ENCODE results near the gene CHST5.

Gene CHST5

DNA sequence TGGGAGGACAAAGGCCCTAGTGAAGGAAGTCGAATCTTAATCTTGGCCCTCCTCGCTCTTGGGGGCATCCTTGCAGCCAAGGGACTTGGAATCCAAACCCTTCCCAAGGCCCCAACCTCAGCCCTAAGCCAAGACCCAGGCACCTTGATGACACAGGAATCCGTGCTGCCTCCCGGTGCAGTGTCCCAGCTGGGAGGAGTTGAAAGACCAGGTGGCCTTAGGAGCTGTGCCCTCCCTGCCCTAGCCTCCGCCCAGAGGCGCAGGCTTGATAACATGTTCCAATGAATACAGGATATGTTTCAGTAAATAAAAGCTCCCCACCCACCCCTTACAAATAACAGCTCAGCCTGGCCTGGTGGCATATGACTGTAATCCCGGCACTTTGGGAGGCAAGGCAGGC, at the start of gene CHST5:
CHST5 (minus strand) TSS at position 208 of the 400 bp plus-strand sequence. CDS start 5,724 bp downstream, outside the sequence.
- H3K27me3 ChIP-seq (ENCODE audit: control insufficient read depth, insufficient read depth, low read length): no peaks in the 10 kb centered on the region
- H3K27ac ChIP-seq (ENCODE audit: low read depth, low read length): no peak within 1 kb of the TSS
- no peak within 1 kb of the TSS for H3K4me3 ChIP-seq (ENCODE audit: low read depth, low read length)
- H3K4me1 ChIP-seq (ENCODE audit: control insufficient read depth, insufficient read depth, low read length): peaks cover 12% of the 10 kb centered on the region; the same call in 1 of the 2 replicates
- no peaks in the 10 kb centered on the region for H3K9me3 ChIP-seq (ENCODE audit: control insufficient read depth, insufficient read depth, low read depth, low read length)
- no peak within 1 kb of the TSS for H3K9ac ChIP-seq (ENCODE audit: low read length)
- H3K36me3 ChIP-seq (ENCODE audit: control insufficient read depth, insufficient read depth, low read length): no peaks in the 10 kb centered on the region

DNA sequence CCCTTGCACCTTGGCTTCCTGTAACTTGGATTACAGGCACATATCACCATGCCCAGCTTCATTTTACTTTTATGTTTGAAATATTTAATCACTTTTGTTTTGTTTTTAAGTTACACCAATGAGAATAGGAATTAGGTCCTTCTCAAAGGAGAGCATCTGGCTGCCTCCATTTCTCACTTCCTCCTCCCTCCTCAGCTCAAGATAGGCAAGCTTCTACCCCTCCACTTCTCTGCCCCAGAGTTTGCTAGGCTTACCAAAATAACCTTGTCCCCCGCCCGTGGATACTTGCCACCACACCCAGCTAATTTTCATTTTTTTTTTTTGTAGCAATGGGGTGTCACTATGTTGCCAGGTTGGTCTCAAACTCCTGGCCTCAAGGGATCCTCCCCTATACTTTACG, 48.2 kb upstream of the CHST5 start:
- Histone ChIP-seq H3K4me1 (ENCODE audit: control insufficient read depth, insufficient read depth, low read length) (no peaks in the 10 kb centered on the region), H3K4me3 (ENCODE audit: low read depth, low read length) (no peak overlapping the region), H3K9me3 (ENCODE audit: control insufficient read depth, insufficient read depth, low read depth, low read length) (no peaks in the 10 kb centered on the region), H3K27me3 (ENCODE audit: control insufficient read depth, insufficient read depth, low read length) (no peaks in the 10 kb centered on the region), H3K36me3 (ENCODE audit: control insufficient read depth, insufficient read depth, low read length) (peaks cover 5% of the 10 kb centered on the region), H3K27ac (ENCODE audit: low read depth, low read length) (no peak overlapping the region), H3K9ac (ENCODE audit: low read length) (no peak overlapping the region)

DNA sequence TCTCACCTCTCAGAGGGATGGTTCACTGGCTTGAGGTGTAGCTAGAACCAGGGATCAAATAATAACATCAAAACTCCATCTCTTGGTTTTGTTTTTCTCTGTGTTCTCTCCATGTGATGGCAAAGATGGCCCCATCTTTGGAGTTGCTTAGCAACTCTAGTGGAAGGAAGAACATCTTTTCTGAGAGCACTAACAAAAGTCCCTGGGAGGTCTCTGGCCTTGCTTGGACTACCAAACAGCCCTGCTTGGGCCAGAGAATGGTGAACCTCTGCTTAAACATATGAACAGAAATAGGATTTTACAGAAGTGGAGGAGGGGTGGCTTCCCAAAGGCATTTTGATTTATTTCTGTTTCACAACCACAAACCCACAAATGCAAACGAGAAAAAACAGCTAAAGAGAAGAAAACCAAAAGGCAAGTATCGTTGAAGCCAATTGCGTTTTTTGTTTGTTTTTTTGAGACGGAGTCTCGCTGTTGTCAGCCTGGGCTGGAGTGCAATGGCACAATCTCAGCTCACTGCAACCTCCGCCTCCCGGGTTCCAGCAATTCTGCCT, 43.5 kb upstream of the CHST5 start:
- Histone ChIP-seq H3K4me1 (ENCODE audit: control insufficient read depth, insufficient read depth, low read length) (peaks cover 13% of the 10 kb centered on the region), H3K9me3 (ENCODE audit: control insufficient read depth, insufficient read depth, low read depth, low read length) (no peaks in the 10 kb centered on the region), H3K27ac (ENCODE audit: low read depth, low read length) (no peak overlapping the region), H3K9ac (ENCODE audit: low read length) (no peak overlapping the region), H3K36me3 (ENCODE audit: control insufficient read depth, insufficient read depth, low read length) (peaks cover 46% of the 10 kb centered on the region), H3K27me3 (ENCODE audit: control insufficient read depth, insufficient read depth, low read length) (no peaks in the 10 kb centered on the region), H3K4me3 (ENCODE audit: low read depth, low read length) (no peak overlapping the region)

DNA sequence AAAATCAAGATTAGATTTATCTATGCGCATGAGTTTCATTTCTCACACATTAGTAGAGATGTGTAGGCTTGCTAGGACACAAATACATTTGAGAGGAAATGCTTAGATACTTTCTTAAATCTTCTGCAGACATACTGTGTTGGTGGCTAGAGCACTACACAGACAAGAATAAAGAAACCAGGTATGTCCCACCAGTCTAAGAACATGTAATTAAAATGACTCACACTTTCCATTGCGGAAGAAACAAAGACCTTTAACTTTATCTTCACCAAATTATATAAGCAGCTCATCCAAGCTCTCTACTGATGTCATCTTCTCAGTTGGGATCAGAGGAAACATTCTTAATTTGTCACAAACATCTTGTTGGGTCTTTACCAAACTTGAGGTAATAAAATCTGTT, 42.8 kb upstream of the CHST5 start:
- no peak overlapping the region for H3K4me3 ChIP-seq (ENCODE audit: low read depth, low read length)
- H3K27ac ChIP-seq (ENCODE audit: low read depth, low read length): no peak overlapping the region; the same call in 1 of the 2 replicates
- H3K9me3 ChIP-seq (ENCODE audit: control insufficient read depth, insufficient read depth, low read depth, low read length): no peaks in the 10 kb centered on the region
- peaks cover 52% of the 10 kb centered on the region for H3K36me3 ChIP-seq (ENCODE audit: control insufficient read depth, insufficient read depth, low read length)
- no peak overlapping the region for H3K9ac ChIP-seq (ENCODE audit: low read length)
- no peaks in the 10 kb centered on the region for H3K27me3 ChIP-seq (ENCODE audit: control insufficient read depth, insufficient read depth, low read length)
- peaks cover 13% of the 10 kb centered on the region for H3K4me1 ChIP-seq (ENCODE audit: control insufficient read depth, insufficient read depth, low read length)

DNA sequence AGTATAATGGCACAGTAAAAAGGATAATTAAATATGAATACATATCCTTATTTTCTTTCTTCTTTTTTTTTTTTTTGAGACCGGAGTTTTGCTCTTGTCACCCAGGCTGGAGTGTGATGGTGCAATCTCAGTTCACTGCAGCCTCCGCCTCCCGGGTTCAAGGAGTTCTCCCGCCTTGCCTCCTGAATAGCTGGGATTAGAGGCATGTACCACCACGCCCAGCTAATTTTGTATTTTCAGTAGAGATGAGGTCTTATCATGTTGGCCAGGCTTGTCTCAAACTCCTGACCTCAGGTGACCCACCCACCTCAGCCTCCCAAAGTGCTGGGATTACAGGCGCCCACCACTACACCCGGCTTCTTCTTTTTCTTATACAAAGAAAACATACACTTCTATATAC, 42.3 kb upstream of the CHST5 start:
- H3K4me3 ChIP-seq (ENCODE audit: low read depth, low read length): no peak overlapping the region
- peaks cover 58% of the 10 kb centered on the region for H3K36me3 ChIP-seq (ENCODE audit: control insufficient read depth, insufficient read depth, low read length)
- peaks cover 13% of the 10 kb centered on the region for H3K4me1 ChIP-seq (ENCODE audit: control insufficient read depth, insufficient read depth, low read length)
- H3K27me3 ChIP-seq (ENCODE audit: control insufficient read depth, insufficient read depth, low read length): no peaks in the 10 kb centered on the region
- no peak overlapping the region for H3K9ac ChIP-seq (ENCODE audit: low read length)
- H3K27ac ChIP-seq (ENCODE audit: low read depth, low read length): no peak overlapping the region
- no peaks in the 10 kb centered on the region for H3K9me3 ChIP-seq (ENCODE audit: control insufficient read depth, insufficient read depth, low read depth, low read length)

DNA sequence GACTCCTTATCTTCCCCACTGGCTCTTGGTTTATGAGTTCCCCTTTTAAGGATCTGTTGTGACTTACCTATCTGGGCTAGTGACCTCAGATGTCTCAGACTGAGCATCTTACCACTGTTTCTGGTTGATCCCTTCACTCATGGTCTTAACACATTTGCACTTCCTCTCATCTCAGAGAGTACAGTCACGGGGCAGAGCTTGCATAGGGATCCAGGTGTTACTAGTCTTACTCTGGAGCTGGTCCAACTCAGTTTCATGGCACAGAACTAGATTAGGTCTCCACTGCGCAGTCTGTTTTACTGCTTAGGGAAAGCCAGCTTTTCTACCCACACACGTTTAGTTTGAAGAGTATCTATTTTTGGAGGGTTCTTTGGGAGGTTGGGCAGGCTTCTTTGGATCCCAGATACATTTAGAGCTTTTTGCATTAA, 40.5 kb upstream of the CHST5 start:
- no peak overlapping the region for H3K27ac ChIP-seq (ENCODE audit: low read depth, low read length)
- no peak overlapping the region for H3K9ac ChIP-seq (ENCODE audit: low read length)
- H3K4me1 ChIP-seq (ENCODE audit: control insufficient read depth, insufficient read depth, low read length): peaks cover 13% of the 10 kb centered on the region
- H3K9me3 ChIP-seq (ENCODE audit: control insufficient read depth, insufficient read depth, low read depth, low read length): no peaks in the 10 kb centered on the region
- H3K27me3 ChIP-seq (ENCODE audit: control insufficient read depth, insufficient read depth, low read length): no peaks in the 10 kb centered on the region
- no peak overlapping the region for H3K4me3 ChIP-seq (ENCODE audit: low read depth, low read length)
- peaks cover 72% of the 10 kb centered on the region for H3K36me3 ChIP-seq (ENCODE audit: control insufficient read depth, insufficient read depth, low read length)

DNA sequence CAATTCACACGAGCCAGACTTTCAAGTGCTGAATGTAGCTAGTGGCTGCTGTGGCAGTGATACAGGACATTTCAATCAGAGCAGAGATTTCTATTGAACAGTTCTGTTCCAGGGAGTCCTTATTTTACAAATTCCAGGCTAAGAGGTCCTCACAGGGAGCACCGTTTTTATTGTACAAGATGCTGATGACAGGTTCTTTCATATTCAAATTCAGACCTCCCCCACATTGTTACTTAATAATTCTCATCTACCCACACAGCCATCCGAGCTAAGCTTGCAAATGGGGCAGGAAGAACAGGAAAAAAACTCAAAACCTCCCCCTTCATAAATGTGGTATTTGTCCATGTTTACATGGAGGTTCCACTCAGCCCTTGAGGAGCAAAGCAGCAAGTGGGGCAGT, 40.0 kb upstream of the CHST5 start:
- Histone ChIP-seq H3K27me3 (ENCODE audit: control insufficient read depth, insufficient read depth, low read length) (no peaks in the 10 kb centered on the region), H3K4me1 (ENCODE audit: control insufficient read depth, insufficient read depth, low read length) (peaks cover 13% of the 10 kb centered on the region), H3K27ac (ENCODE audit: low read depth, low read length) (no peak overlapping the region), H3K4me3 (ENCODE audit: low read depth, low read length) (no peak overlapping the region), H3K9me3 (ENCODE audit: control insufficient read depth, insufficient read depth, low read depth, low read length) (no peaks in the 10 kb centered on the region), H3K9ac (ENCODE audit: low read length) (no peak overlapping the region), H3K36me3 (ENCODE audit: control insufficient read depth, insufficient read depth, low read length) (peaks cover 76% of the 10 kb centered on the region)

DNA sequence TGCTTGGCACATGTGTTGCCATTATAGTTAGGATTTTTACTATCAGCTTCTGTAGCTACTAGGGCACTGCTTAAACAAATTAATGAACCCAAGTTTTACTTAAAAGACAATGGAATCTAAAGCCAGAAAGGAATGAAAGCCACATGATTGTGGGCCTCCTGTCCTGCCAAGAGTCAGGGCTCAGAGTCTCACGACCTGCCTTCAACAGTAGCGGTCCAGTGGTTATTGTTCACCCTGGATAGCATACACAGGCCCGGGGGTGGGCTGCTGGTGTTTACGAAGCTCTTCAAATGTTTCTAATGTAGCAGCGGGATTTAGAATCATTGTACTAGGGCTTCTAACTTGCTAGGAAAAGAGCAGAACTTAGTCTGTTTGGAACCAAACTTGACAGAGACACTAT, 38.0 kb upstream of the CHST5 start:
- no peak overlapping the region for H3K9ac ChIP-seq (ENCODE audit: low read length)
- H3K27ac ChIP-seq (ENCODE audit: low read depth, low read length): no peak overlapping the region
- peaks cover 89% of the 10 kb centered on the region for H3K36me3 ChIP-seq (ENCODE audit: control insufficient read depth, insufficient read depth, low read length)
- no peak overlapping the region for H3K4me3 ChIP-seq (ENCODE audit: low read depth, low read length)
- H3K9me3 ChIP-seq (ENCODE audit: control insufficient read depth, insufficient read depth, low read depth, low read length): no peaks in the 10 kb centered on the region
- no peaks in the 10 kb centered on the region for H3K27me3 ChIP-seq (ENCODE audit: control insufficient read depth, insufficient read depth, low read length)
- H3K4me1 ChIP-seq (ENCODE audit: control insufficient read depth, insufficient read depth, low read length): peaks cover 13% of the 10 kb centered on the region

DNA sequence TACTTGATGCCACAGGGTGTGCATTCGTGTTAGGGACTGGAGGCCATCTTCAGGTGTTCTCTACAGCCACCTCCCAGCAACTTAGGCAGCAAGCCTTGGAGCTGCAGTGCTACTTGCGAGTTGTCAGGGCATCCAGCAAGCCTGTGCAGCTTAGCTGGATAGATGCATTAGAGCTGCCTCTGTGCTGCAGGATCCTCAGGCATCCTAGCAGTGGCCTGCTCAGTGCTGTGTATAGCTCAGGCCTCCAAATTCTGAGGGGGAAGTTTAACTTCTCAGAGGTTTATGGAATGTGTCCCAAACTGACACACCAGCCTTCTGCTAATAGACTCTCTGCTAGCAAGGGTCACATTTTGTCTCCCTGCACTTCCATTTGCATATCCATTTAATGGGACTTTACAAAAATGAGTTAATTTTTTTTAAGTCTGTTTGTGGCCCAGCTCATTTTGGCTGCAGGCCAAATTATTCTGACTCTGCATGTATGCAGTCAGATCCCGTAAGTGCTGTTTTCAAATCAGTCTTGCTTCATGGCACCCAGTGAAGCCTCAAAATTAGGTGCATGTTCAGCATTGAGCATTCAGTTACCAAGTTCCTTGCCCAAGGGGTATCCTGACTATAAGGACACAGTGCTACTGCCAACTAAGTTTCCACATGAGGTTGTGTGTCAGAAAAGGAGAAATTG, 37.1 kb upstream of the CHST5 start:
- Histone ChIP-seq H3K4me3 (ENCODE audit: low read depth, low read length) (no peak overlapping the region), H3K9me3 (ENCODE audit: control insufficient read depth, insufficient read depth, low read depth, low read length) (no peaks in the 10 kb centered on the region), H3K4me1 (ENCODE audit: control insufficient read depth, insufficient read depth, low read length) (peaks cover 13% of the 10 kb centered on the region), H3K27ac (ENCODE audit: low read depth, low read length) (no peak overlapping the region), H3K9ac (ENCODE audit: low read length) (no peak overlapping the region), H3K27me3 (ENCODE audit: control insufficient read depth, insufficient read depth, low read length) (no peaks in the 10 kb centered on the region), H3K36me3 (ENCODE audit: control insufficient read depth, insufficient read depth, low read length) (peaks cover 89% of the 10 kb centered on the region)

DNA sequence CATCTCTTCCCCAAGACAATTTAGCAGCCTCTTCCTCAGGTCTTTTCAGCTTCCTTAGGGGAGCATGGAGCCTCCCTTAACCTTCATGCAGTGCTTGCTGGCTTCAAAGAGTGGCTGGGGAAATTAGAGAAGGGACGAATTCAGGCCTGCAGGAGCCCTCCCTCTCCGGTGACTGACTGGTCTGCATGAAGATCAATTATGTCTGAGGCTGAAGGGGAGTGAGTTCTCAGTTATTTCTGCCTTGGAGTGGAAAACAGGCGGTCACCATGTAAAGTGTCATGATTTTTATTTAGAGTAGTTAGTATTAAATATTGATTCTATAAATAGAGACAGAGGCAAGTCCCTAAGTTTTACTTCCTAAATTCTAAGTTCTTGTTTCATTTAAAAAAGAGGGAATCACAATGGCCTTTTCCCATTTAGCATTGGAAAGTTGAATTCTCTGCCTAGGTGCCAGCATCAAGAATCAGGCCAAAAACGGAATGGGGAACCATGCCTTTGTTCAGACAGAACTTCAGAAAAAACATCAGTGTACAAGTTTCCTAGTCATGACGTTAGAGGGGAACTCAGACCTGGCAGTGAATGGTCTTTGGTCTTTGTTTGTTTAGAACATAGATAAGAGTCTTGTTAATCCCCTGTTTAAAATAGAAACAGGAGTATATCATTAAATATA, 34.6 kb upstream of the CHST5 start:
- H3K4me1 ChIP-seq (ENCODE audit: control insufficient read depth, insufficient read depth, low read length): peaks cover 6% of the 10 kb centered on the region; the same call in 1 of the 2 replicates
- no peak overlapping the region for H3K4me3 ChIP-seq (ENCODE audit: low read depth, low read length)
- no peaks in the 10 kb centered on the region for H3K9me3 ChIP-seq (ENCODE audit: control insufficient read depth, insufficient read depth, low read depth, low read length)
- H3K9ac ChIP-seq (ENCODE audit: low read length): no peak overlapping the region
- H3K36me3 ChIP-seq (ENCODE audit: control insufficient read depth, insufficient read depth, low read length): peaks cover 71% of the 10 kb centered on the region
- H3K27me3 ChIP-seq (ENCODE audit: control insufficient read depth, insufficient read depth, low read length): no peaks in the 10 kb centered on the region
- H3K27ac ChIP-seq (ENCODE audit: low read depth, low read length): no peak overlapping the region

DNA sequence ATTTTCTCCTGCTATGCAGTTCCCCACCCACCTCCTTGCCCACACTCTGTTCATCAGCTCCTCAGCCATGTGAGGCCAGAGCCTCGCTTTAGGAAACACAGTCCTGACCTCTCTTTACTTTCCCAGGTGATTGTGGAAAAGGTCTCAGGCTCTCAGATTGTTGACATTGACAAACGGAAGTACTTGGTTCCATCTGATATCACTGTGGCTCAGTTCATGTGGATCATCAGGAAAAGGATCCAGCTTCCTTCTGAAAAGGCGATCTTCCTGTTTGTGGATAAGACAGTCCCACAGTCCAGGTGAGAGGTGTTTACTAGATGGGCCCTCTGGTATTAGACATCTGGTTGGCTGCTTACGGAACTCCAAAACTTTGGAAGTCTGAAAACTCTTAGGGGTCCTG, 32.0 kb upstream of the CHST5 start:
- Histone ChIP-seq H3K4me1 (ENCODE audit: control insufficient read depth, insufficient read depth, low read length) (peaks cover 18% of the 10 kb centered on the region), H3K9ac (ENCODE audit: low read length) (no peak overlapping the region), H3K36me3 (ENCODE audit: control insufficient read depth, insufficient read depth, low read length) (peaks cover 50% of the 10 kb centered on the region), H3K4me3 (ENCODE audit: low read depth, low read length) (no peak overlapping the region), H3K27ac (ENCODE audit: low read depth, low read length) (no peak overlapping the region), H3K27me3 (ENCODE audit: control insufficient read depth, insufficient read depth, low read length) (no peaks in the 10 kb centered on the region), H3K9me3 (ENCODE audit: control insufficient read depth, insufficient read depth, low read depth, low read length) (no peaks in the 10 kb centered on the region)
